HG03521 (cell line): ENCODE data around the gene MGAT5.
"Not testable (repeated sequence)": the region's sequence is repeated elsewhere in the genome, so short reads cannot be mapped to it uniquely, and the experiment has no call there.

Experiments
- ATAC-seq: cut with Tn5 transposase; IDR thresholded peaks from one replicate; pipeline ENCODE4 v1.9.1; 2021; ENCODE audit warnings: mild to moderate bottlenecking, moderate library complexity; ENCODE audit not compliant: unreplicated experiment

Gene MGAT5

DNA sequence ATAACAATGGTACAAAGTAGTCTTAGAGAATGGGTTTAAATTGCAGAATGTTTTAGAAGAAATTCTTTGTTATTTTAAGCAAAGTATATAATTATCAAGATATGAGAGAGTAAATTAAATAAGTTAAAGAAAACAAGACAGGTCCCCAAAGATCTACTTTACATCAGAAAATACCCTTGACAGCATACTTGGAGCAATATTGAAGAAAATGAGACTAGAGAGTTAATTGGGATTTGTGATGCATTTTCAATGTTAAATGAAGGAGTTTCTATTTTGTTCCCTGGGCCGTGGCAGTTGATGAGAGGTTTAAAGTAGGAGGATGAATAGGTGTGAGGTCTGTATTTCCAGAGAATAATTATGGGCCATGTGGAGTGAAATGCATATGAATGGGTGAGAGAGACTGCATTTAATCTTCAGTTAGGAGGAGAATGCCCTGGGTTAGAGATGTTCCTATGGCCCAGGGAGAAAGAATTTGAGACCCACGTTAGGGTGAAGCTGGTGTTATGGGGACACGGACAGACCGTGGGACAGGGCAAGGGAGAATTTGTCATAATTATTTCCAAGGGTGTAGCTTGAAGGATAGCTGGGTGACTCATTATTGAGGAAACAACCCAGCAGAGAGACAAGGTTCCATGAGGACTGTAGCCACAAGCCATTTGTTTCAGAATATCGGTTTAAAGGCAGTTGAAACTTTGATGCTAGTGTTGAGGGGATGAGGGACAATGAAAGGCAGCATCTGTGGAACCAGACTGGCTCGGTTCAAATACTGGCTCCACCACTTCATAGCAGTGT lies 22.7 kb downstream of the MGAT5 start:
- no peak for ATAC-seq

DNA sequence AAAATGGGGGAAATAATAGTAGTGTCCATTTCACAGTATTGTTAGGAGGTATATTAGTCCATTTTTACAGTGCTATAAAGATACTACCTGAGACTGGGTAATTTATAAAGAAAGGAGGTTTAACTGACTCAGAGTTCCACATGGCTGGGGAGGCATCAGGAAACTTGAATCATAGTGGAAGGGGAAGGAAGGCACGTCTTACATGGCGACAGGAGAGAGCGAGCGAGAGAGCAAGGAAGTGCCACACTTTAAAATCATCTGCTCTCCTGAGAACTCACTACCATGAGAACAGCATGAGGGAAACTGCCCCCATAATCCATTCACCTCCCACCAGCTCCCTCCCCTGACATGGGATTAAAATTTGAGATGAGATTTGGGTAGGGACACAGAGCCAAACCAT lies 23.4 kb downstream of the MGAT5 start:
- ATAC-seq = no peak

DNA sequence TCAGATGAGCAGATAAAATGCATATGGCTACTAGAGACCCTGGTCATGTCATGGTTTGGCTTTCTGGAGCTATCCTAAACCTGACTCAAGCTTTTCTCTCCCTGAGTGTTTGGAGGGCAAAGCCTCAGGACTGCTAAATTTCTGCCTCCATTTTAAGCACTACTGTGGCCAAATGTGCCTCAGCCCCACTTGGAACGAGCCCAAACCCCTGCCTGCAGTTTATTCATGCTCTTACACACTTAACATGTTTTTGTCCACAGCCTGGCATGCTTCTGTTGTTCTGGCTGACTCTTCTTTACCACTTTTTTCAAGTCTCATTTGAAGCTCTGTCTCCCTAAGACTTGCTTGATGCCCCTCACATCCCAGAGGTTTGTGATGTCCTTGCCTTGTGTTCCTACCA lies 24.7 kb downstream of the MGAT5 start:
- ATAC-seq = no peak

DNA sequence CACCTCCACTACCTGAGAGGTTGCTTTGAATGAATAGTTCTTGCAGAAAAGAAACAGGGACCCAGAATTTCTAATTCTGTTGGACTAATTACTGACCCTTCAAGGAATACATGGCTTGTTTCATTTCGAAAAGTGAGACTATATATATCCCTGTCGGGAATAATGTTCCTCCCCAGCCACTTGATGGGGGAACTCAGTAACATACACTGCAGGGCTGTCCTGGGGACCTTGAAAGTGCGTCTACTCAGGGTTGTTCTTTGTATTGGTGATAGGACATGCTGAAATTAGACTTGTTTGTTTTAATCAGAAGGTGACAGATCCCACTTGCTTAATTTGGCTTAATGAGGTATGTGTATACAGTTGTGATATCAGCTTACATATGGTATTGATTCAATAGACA lies 25.5 kb downstream of the MGAT5 start:
- ATAC-seq = no peak

DNA sequence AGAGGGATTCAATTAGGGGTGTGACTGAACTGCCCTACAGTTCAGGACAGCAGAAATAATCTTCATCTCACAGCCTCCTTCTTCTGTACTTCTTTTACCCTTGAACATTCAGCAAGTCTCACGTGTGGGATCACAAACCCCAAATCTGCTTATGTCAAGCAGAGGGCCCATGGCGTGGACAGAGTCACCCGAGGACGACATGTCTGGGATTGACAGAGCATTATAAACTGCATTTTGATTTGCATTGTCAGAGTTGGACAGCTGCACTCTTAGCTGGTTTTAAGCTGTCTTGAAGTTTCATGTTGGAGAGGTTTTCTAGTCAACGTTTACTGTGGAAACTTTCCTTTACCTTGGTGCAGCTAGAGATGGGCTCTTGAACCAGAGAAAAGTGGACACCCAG lies 26.4 kb downstream of the MGAT5 start:
- no peak for ATAC-seq

GRCh38 chr2:134280726-134281125 lies 26.9 kb downstream of the MGAT5 start:
- no peak for ATAC-seq

GRCh38 chr2:134281815-134282419 lies 28.0 kb downstream of the MGAT5 start:
- no peak for ATAC-seq

GRCh38 chr2:134282629-134283400 lies 28.9 kb downstream of the MGAT5 start:
- ATAC-seq = peak; percentile 92

- no peak for ATAC-seq
Observed at GRCh38 chr2:134283661-134284060, 29.8 kb downstream of the MGAT5 start.

DNA sequence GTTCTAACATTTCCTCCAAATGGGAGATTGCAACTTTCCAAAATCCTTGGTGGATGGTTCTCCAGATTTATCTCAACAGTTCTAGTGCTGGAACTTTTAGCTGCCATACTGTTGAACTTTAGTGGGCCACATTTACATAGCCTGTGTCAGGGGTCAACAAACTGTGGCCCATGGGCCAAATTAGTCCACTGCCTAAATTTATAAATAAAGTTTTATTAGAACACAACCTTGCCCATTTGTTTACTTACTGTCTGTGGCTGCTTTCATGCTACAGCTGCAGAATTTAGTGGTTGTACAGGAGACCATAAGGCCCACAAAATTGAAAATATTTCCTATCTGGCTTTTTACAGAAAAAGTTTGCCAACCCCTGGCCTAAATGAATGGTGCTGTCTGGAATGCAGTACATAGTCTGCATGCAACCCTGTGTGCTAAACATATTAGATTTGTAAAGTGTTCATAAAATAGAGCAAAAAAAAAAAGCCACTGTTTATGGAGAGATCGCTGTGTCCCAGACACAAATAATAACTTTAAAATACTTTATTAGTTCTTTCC lies 30.3 kb downstream of the MGAT5 start:
- no peak for ATAC-seq

DNA sequence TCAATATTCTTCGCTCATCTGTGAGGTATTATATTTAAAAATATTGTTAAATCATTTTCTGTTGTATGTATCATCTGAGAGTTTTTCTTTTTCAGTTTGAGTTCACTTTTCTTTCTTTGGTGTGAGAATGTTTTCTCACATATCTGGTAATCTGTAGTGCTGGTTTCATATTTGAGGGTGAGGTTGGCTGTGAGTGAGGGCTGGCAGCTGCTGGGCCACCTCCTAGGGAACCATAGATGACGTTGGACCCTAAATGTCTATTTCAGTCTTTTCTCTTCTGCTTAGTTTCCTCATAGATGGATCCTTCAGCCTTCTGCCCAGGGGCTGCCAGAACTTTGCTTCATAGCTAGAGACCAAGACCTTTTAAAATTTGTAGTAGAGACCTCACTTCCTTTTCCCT lies 33.5 kb downstream of the MGAT5 start:
- peak; percentile 45 for ATAC-seq

GRCh38 chr2:134288814-134289213 lies 34.9 kb downstream of the MGAT5 start:
- no peak for ATAC-seq

DNA sequence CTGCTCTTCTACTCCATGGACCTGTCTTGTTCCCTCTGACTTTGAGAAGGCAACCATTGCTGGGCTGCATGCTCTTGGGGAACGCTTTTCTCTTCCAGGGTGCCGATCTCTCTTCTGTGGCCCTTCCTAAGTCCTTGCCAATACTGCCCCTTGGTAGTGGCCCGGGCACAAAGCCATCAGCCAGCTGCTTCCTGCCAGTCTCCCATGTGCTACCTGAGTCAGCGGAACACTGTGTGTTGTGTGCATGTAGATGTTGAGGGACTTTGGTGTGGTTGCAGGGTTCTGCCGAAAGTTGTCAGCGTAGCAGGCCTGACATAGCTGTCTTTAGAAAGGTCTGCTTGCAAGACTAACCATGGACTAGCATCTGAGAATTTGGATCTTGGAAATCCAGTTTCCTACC lies 35.4 kb downstream of the MGAT5 start:
- ATAC-seq = no peak

GRCh38 chr2:134290358-134290757 lies 36.5 kb downstream of the MGAT5 start:
- ATAC-seq = peak; percentile 36

DNA sequence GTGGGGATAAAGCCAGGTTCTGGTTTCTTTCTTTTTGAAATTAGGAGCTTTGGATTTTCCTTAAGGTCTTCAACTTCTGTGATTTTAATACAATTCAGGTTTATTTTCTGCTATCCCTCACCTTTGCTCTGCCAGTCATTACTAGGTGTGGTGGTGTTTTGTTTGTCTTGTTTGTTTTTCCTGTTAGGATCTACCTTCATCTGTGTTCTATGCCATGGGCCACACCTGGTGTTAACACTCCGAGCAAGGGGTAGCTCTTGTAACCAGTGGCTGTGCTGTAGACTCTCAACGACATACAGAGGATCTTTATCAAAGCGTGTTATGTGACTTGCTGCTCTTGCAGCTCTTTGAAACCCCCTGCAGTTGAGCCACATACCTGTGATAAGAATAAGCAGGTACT lies 38.6 kb downstream of the MGAT5 start:
- ATAC-seq = no peak

- ATAC-seq = no peak
Observed at GRCh38 chr2:134293719-134294537, 40.1 kb downstream of the MGAT5 start.

DNA sequence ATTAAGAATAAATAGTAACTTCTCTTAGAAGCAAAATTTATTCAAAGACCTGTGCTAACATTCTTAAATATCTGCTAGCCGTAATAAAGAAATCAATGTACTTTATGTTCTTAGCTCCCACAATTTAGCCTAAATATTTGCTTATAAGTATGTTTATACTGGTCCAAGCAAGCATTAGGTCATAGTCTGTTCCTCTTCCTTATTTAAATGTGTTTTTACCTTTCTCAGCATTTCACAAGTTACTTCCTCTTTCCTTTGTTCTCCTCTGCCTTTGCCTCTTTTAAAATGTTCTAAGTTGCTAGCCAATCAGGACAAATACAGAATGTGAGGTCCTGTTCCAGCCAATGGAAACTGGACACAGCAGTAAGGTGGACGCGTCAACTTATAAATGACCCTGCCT lies 40.7 kb downstream of the MGAT5 start:
- ATAC-seq = not testable (repeated sequence)

DNA sequence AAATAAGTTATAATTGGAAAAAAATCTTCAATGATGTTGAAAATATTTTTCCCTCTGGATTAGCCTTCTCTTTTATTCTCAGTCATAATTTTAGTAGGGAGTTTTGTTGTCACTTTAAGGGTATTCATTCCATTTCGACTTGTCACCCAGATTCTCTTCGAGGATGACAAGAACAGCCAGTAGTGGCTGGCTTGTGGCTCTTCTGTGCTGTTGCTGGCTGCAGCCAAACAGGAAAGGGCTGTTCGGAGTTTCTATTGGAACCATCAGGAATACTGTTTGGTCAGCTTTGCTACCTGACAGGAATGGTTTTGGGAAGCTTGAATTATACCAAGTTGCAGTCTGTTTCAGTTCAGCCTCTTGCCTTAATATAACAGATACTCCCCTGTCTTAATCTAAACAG lies 41.6 kb downstream of the MGAT5 start:
- no peak for ATAC-seq

GRCh38 chr2:134296301-134296700 lies 42.4 kb downstream of the MGAT5 start:
- ATAC-seq = no peak

DNA sequence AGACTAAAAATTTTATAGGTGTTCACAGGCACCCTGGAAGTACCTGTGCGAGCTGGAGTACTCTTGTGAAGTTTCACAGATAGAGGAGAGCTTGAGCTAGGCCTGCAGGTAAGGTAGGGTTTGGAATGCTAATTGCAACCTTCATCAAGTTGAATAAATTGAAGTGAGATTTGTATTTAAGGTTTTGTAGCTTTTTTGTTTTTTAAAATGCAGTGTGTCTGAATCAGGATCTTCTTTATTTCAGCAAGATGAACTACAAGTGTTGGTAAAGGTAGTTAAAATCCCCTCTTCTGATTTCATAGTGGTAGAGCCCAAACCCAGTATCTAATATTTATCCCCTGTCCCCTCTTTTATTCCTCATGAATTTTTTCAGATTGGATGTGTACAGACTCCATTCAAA lies 45.5 kb downstream of the MGAT5 start:
- ATAC-seq = no peak

GRCh38 chr2:134300585-134300984 lies 46.7 kb downstream of the MGAT5 start:
- ATAC-seq = no peak
